ENCODE results near the gene SERP1. TPM values are rescaled to one million over a fixed set of nuclear protein-coding genes. Genes with fewer than 3 reads are reported as not detected.
A peak's percentile ranks its signal among the peaks of the same experiment; 100 is the strongest.

Gene SERP1
- total and polyA plus RNA-seq, 3 donors from 2014 or later: 71.6 to 219 (median 206) TPM

DNA sequence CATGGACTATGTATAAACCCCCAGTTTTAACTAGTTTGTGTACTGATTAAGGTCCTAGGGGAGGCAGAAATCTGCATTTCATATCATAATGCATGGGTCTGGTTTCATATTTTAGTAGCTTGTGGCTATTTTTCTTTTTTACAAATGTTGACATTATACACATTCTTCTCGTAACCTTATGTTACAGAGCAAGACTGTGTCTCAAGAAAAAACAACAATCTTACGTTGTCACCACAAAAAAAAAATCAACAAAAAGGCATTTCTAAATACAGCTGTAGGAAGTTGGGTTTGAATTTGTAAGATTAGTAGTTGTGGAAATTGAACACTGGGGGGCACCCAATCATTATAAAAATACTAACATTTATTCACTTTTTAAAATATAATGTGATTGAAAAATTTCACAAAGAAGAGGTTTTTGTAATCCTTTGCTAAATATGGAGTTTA lies 17.9 kb downstream of the SERP1 start:
- DNase-seq: no peak
- no peaks in the 10 kb centered on the region for H3K9me3 ChIP-seq
- intact Hi-C loops (cut with DNase I; ENCODE audit: low total_unique reads): no loop called here

DNA sequence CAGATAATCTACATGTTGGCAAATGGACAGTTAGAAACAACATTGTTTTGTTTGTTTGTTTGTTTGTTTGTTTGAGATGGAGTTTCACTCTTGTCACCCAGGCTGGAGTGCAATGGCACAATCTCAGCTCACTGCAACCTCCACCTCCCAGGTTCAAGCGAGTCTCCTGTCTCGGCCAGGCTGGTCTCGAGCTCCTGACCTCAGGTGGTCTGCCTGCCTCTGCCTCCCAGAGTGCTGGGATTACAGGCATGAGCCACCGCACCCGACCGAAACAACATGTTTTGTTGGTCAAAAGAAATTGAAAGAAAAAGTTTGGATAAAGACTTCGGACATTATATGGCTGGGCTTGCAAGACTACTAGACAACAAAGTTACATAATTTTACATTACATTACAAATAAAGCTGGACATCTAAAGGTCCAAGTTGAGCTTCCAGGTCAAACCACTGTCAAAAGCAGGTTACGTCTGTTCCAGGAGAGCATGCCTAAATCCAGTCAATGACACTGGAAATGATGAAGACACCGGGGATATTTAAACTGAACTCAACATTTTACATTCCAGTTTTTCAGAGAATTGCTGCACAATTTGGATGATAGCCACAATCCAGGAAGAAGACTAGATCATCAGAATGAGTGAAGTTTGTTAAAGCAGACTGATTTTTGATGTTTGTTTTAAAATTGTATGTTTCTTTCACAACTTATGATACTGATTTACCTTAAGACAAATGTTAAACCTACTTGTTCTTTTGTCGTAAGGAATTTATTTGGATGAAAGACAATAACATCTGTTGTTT lies 18.6 kb downstream of the SERP1 start:
- Histone ChIP-seq H3K27me3 (no peaks in the 10 kb centered on the region), H3K4me1 (no peaks in the 10 kb centered on the region), H3K36me3 (ENCODE audit: low read depth, missing control alignments) (no peaks in the 10 kb centered on the region), H3K9me3 (no peaks in the 10 kb centered on the region), H3K27ac (no peak overlapping the region), H3K4me3 (no peak overlapping the region)
- WGBS, 2 donors: 74 to 77% methylated on average over 10 of the region's 10 CpGs
- no peak for DNase-seq
- intact Hi-C loops (cut with DNase I; ENCODE audit: low total_unique reads): no loop called here
- TF ChIP-seq, protein P1, sequence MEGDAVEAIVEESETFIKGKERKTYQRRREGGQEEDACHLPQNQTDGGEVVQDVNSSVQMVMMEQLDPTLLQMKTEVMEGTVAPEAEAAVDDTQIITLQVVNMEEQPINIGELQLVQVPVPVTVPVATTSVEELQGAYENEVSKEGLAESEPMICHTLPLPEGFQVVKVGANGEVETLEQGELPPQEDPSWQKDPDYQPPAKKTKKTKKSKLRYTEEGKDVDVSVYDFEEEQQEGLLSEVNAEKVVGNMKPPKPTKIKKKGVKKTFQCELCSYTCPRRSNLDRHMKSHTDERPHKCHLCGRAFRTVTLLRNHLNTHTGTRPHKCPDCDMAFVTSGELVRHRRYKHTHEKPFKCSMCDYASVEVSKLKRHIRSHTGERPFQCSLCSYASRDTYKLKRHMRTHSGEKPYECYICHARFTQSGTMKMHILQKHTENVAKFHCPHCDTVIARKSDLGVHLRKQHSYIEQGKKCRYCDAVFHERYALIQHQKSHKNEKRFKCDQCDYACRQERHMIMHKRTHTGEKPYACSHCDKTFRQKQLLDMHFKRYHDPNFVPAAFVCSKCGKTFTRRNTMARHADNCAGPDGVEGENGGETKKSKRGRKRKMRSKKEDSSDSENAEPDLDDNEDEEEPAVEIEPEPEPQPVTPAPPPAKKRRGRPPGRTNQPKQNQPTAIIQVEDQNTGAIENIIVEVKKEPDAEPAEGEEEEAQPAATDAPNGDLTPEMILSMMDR (IDR thresholded peaks at IDR 0.05): no peak
- no peak for TF ChIP-seq POLR2A (IDR thresholded peaks at IDR 0.05)

More for the DNA sequence above, 17.9 kb downstream of the SERP1 start:
- Histone ChIP-seq H3K4me1 (no peaks in the 10 kb centered on the region), H3K4me3 (no peak overlapping the region), H3K27ac (no peak overlapping the region), H3K36me3 (ENCODE audit: low read depth, missing control alignments) (no peaks in the 10 kb centered on the region), H3K27me3 (no peaks in the 10 kb centered on the region)
- WGBS, 2 donors: 28 to 29% methylated on average over 2 of the region's 2 CpGs
- no peak for TF ChIP-seq POLR2A (IDR thresholded peaks at IDR 0.05)
- TF ChIP-seq, protein P1 (IDR thresholded peaks at IDR 0.05): peak in 1 of 3 experiments; percentile 26

DNA sequence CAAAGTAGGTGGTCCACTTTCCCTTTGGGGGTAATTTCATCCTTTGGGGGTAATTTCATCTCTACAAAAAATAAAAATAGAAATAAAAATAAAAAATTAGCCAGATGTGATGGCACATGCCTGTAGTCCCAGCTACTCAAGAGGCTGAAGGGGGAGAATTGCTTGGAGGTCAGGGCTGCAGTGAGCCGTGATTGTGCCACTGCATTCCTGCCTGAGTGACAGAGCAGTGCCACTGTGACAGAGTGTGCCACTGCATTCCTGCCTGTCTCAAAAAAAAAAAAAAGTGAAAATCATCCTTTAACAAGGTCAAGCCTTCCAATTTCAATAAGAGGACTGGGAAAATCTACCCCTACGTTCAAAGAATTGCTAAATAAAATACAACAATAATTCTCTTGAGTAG lies 22.8 kb downstream of the SERP1 start:
- H3K9me3 ChIP-seq: no peaks in the 10 kb centered on the region
- H3K4me3 ChIP-seq: no peak overlapping the region
- no peak overlapping the region for H3K27ac ChIP-seq
- no peaks in the 10 kb centered on the region for H3K4me1 ChIP-seq
- intact Hi-C loops (cut with DNase I; ENCODE audit: low total_unique reads): no loop called here
- no peaks in the 10 kb centered on the region for H3K36me3 ChIP-seq (ENCODE audit: low read depth, missing control alignments)
- TF ChIP-seq, protein P1 (IDR thresholded peaks at IDR 0.05): no peak
- TF ChIP-seq POLR2A (IDR thresholded peaks at IDR 0.05): no peak
- H3K27me3 ChIP-seq: no peaks in the 10 kb centered on the region
- DNase-seq: no peak
- WGBS, 2 donors: 60 to 78% methylated on average over 2 of the region's 2 CpGs

DNA sequence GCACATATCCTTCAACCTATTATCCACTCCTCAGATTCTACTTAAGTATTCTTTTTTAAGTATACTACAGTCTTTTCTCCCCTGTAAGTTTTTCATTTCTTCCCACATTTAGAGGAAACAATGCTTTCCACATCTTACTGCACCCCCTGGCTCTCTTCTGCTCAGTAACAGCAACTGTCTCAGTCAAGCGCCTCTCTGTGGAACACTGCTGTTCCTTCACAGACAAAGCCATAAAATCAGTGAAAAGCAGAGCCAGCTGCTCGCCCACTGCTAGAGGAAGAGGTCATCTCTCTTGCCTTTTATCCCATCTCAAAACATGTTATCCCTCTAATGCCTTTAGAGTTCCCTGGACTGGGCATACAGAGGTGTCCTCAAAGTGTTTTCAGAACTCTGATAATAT lies 24.8 kb downstream of the SERP1 start:
- Histone ChIP-seq H3K36me3 (ENCODE audit: low read depth, missing control alignments) (no peaks in the 10 kb centered on the region), H3K4me1 (no peaks in the 10 kb centered on the region), H3K4me3 (no peak overlapping the region), H3K27me3 (no peaks in the 10 kb centered on the region), H3K9me3 (no peaks in the 10 kb centered on the region), H3K27ac (no peak overlapping the region)
- no peak for DNase-seq
- intact Hi-C loops (cut with DNase I; ENCODE audit: low total_unique reads): no loop called here
- no peak for TF ChIP-seq POLR2A (IDR thresholded peaks at IDR 0.05)
- TF ChIP-seq, protein P1 (IDR thresholded peaks at IDR 0.05): no peak
- 51 to 56% methylated on average over 2 of the region's 2 CpGs for WGBS, 2 donors

DNA sequence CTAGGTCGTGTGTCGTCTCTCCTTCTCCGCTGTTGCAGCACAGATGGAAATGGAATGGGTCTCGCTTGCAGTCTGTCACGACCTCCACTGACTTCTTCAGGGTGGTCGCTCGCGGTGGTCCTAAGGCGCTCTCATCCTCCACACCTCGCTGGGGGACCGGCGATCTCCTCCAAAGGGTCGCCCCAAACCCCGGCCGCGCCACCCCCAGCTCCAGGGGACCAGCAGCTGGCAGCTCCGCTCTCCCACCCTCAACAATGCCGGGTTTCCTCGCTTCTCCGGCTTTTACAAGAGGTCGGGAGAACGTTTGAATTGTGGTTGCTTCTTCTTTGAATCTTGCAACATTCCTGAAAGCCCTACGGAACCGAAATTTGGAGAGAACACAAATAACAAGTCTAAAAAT lies 25.9 kb downstream of the SERP1 start:
- no peaks in the 10 kb centered on the region for H3K36me3 ChIP-seq (ENCODE audit: low read depth, missing control alignments)
- intact Hi-C loops (cut with DNase I; ENCODE audit: low total_unique reads): no loop called here
- no peak overlapping the region for H3K27ac ChIP-seq
- no peaks in the 10 kb centered on the region for H3K27me3 ChIP-seq
- no peak for TF ChIP-seq POLR2A (IDR thresholded peaks at IDR 0.05)
- TF ChIP-seq, protein P1 (IDR thresholded peaks at IDR 0.05): no peak
- WGBS, 2 donors: 60 to 79% methylated on average over 24 of the region's 24 CpGs
- no peaks in the 10 kb centered on the region for H3K9me3 ChIP-seq
- DNase-seq: no peak
- H3K4me3 ChIP-seq: peak overlapping the region in 1 of 2 donors; percentile 42
- H3K4me1 ChIP-seq: no peaks in the 10 kb centered on the region
